Measurements from ENCODE around the gene TMC2. TPM values are rescaled to one million over a fixed set of nuclear protein-coding genes. Genes with fewer than 3 reads are reported as not detected.

The TMC2 gene
- total RNA-seq, 2 donors from 2014 or later, result not detected

GRCh38 chr20:2575682-2576081 is 39.3 kb downstream of the TMC2 start:
- H3K27ac Mint-ChIP-seq, result no peak overlapping the region
- H3K9me3 Mint-ChIP-seq, result no peaks in the 10 kb centered on the region

GRCh38 chr20:2576317-2576727 is 39.9 kb downstream of the TMC2 start:
- no peak for DNase-seq
- Mint-ChIP-seq H3K4me1 (ENCODE audit: low read depth) (no peaks in the 10 kb centered on the region), H3K9me3 (no peaks in the 10 kb centered on the region), H3K36me3 (ENCODE audit: insufficient read depth in 2 of 2) (no peaks in the 10 kb centered on the region), H3K4me3 (no peak overlapping the region), H3K27ac (no peak overlapping the region), H3K27me3 (ENCODE audit: low read depth) (peaks cover 31% of the 10 kb centered on the region)
- ATAC-seq (replicated peaks in 1 of 2), result no peak

More at GRCh38 chr20:2575682-2576081, 39.3 kb downstream of the TMC2 start:
- no peak for ATAC-seq (replicated peaks in 1 of 2)
- no peak for DNase-seq
- peaks cover 29% of the 10 kb centered on the region for H3K27me3 Mint-ChIP-seq (ENCODE audit: low read depth)
- no peaks in the 10 kb centered on the region for H3K4me1 Mint-ChIP-seq (ENCODE audit: low read depth)
- H3K4me3 Mint-ChIP-seq, result no peak overlapping the region
- H3K36me3 Mint-ChIP-seq (ENCODE audit: insufficient read depth in 2 of 2), result no peaks in the 10 kb centered on the region

GRCh38 chr20:2578475-2579192 is 42.3 kb downstream of the TMC2 start:
- H3K4me1 Mint-ChIP-seq (ENCODE audit: low read depth), result no peaks in the 10 kb centered on the region
- no peak overlapping the region for H3K4me3 Mint-ChIP-seq
- ATAC-seq (replicated peaks in 1 of 2), result no peak
- peaks cover 39% of the 10 kb centered on the region for H3K27me3 Mint-ChIP-seq (ENCODE audit: low read depth)
- H3K36me3 Mint-ChIP-seq (ENCODE audit: insufficient read depth in 2 of 2), result no peaks in the 10 kb centered on the region
- H3K9me3 Mint-ChIP-seq, result no peaks in the 10 kb centered on the region
- H3K27ac Mint-ChIP-seq, result no peak overlapping the region
- no peak for DNase-seq

- DNase-seq (no peak), ATAC-seq (replicated peaks in 1 of 2) (no peak)
- peaks cover 13% of the 10 kb centered on the region for H3K27me3 Mint-ChIP-seq (ENCODE audit: low read depth)
- no peaks in the 10 kb centered on the region for H3K4me1 Mint-ChIP-seq (ENCODE audit: low read depth)
- no peak overlapping the region for H3K4me3 Mint-ChIP-seq
- H3K9me3 Mint-ChIP-seq, result no peaks in the 10 kb centered on the region
- H3K27ac Mint-ChIP-seq, result no peak overlapping the region
- H3K36me3 Mint-ChIP-seq (ENCODE audit: insufficient read depth in 2 of 2), result no peaks in the 10 kb centered on the region
These were observed 49.4 kb downstream of the TMC2 start for GRCh38 chr20:2585811-2586210.

- no peak overlapping the region for H3K27ac Mint-ChIP-seq
- H3K9me3 Mint-ChIP-seq, result no peaks in the 10 kb centered on the region
- no peaks in the 10 kb centered on the region for H3K36me3 Mint-ChIP-seq (ENCODE audit: insufficient read depth in 2 of 2)
- DNase-seq (no peak), ATAC-seq (replicated peaks in 1 of 2) (no peak)
- no peaks in the 10 kb centered on the region for H3K4me1 Mint-ChIP-seq (ENCODE audit: low read depth)
- H3K27me3 Mint-ChIP-seq (ENCODE audit: low read depth), result peaks cover 15% of the 10 kb centered on the region
- H3K4me3 Mint-ChIP-seq, result no peak overlapping the region
These were observed 57.4 kb downstream of the TMC2 start for GRCh38 chr20:2593756-2594155.

GRCh38 chr20:2595076-2595475 is 58.7 kb downstream of the TMC2 start:
- no peak overlapping the region for H3K27ac Mint-ChIP-seq
- H3K36me3 Mint-ChIP-seq (ENCODE audit: insufficient read depth in 2 of 2), result no peaks in the 10 kb centered on the region

GRCh38 chr20:2596673-2597279 is 60.4 kb downstream of the TMC2 start:
- no peak for DNase-seq
- Mint-ChIP-seq H3K36me3 (ENCODE audit: insufficient read depth in 2 of 2) (no peaks in the 10 kb centered on the region), H3K4me3 (no peak overlapping the region), H3K9me3 (no peaks in the 10 kb centered on the region), H3K27me3 (ENCODE audit: low read depth) (peaks cover 10% of the 10 kb centered on the region), H3K27ac (no peak overlapping the region), H3K4me1 (ENCODE audit: low read depth) (no peaks in the 10 kb centered on the region)
- no peak for ATAC-seq (replicated peaks in 1 of 2)

More at GRCh38 chr20:2595076-2595475, 58.7 kb downstream of the TMC2 start:
- Mint-ChIP-seq H3K9me3 (no peaks in the 10 kb centered on the region), H3K27me3 (ENCODE audit: low read depth) (peaks cover 15% of the 10 kb centered on the region), H3K4me1 (ENCODE audit: low read depth) (no peaks in the 10 kb centered on the region), H3K4me3 (no peak overlapping the region)
- ATAC-seq (replicated peaks in 1 of 2) (no peak), DNase-seq (no peak)

- H3K27ac Mint-ChIP-seq, result no peak overlapping the region
- H3K9me3 Mint-ChIP-seq, result no peaks in the 10 kb centered on the region
- H3K36me3 Mint-ChIP-seq (ENCODE audit: insufficient read depth in 2 of 2), result no peaks in the 10 kb centered on the region
- DNase-seq (no peak), ATAC-seq (replicated peaks in 1 of 2) (no peak)
- H3K4me1 Mint-ChIP-seq (ENCODE audit: low read depth), result no peaks in the 10 kb centered on the region
- H3K27me3 Mint-ChIP-seq (ENCODE audit: low read depth), result no peaks in the 10 kb centered on the region
- H3K4me3 Mint-ChIP-seq, result no peak overlapping the region
These were observed 63.1 kb downstream of the TMC2 start for GRCh38 chr20:2599288-2600006.

- H3K4me1 Mint-ChIP-seq (ENCODE audit: low read depth), result no peaks in the 10 kb centered on the region
- DNase-seq, result no peak
- no peak for ATAC-seq (replicated peaks in 1 of 2)
- no peak overlapping the region for H3K27ac Mint-ChIP-seq
- H3K4me3 Mint-ChIP-seq, result no peak overlapping the region
- peaks cover 4 to 7% of the 10 kb centered on the region in 2 donors for H3K36me3 Mint-ChIP-seq (ENCODE audit: insufficient read depth in 2 of 2)
- H3K27me3 Mint-ChIP-seq (ENCODE audit: low read depth), result no peaks in the 10 kb centered on the region
- H3K9me3 Mint-ChIP-seq, result peaks cover 1 to 3% of the 10 kb centered on the region in 2 donors
These were observed 65.8 kb downstream of the TMC2 start for GRCh38 chr20:2602046-2602735.

GRCh38 chr20:2602746-2603145 is 66.4 kb downstream of the TMC2 start:
- no peaks in the 10 kb centered on the region for H3K4me1 Mint-ChIP-seq (ENCODE audit: low read depth)

GRCh38 chr20:2603816-2604505 is 67.6 kb downstream of the TMC2 start:
- Mint-ChIP-seq H3K36me3 (ENCODE audit: insufficient read depth in 2 of 2) (peaks cover 8 to 11% of the 10 kb centered on the region in 2 donors), H3K27ac (no peak overlapping the region), H3K4me1 (ENCODE audit: low read depth) (no peaks in the 10 kb centered on the region), H3K4me3 (no peak overlapping the region), H3K27me3 (ENCODE audit: low read depth) (no peaks in the 10 kb centered on the region), H3K9me3 (peaks cover 4 to 7% of the 10 kb centered on the region in 2 donors)
- no peak for DNase-seq
- ATAC-seq (replicated peaks in 1 of 2), result no peak

More at GRCh38 chr20:2602746-2603145, 66.4 kb downstream of the TMC2 start:
- peaks cover 8 to 11% of the 10 kb centered on the region in 2 donors for H3K36me3 Mint-ChIP-seq (ENCODE audit: insufficient read depth in 2 of 2)
- no peak overlapping the region for H3K27ac Mint-ChIP-seq
- ATAC-seq (replicated peaks in 1 of 2) (no peak), DNase-seq (no peak)
- peaks cover 4 to 7% of the 10 kb centered on the region in 2 donors for H3K9me3 Mint-ChIP-seq
- H3K27me3 Mint-ChIP-seq (ENCODE audit: low read depth), result no peaks in the 10 kb centered on the region
- H3K4me3 Mint-ChIP-seq, result no peak overlapping the region

GRCh38 chr20:2604506-2604835 is 68.1 kb downstream of the TMC2 start:
- Mint-ChIP-seq H3K27ac (no peak overlapping the region), H3K4me1 (ENCODE audit: low read depth) (no peaks in the 10 kb centered on the region), H3K27me3 (ENCODE audit: low read depth) (no peaks in the 10 kb centered on the region), H3K36me3 (ENCODE audit: insufficient read depth in 2 of 2) (peaks cover 8 to 11% of the 10 kb centered on the region in 2 donors), H3K4me3 (no peak overlapping the region), H3K9me3 (peaks cover 4 to 7% of the 10 kb centered on the region in 2 donors)
- ATAC-seq (replicated peaks in 1 of 2) (no peak), DNase-seq (no peak)
